Tibial artery (tissue), 4 donors: ENCODE results near the gene MRPS18B.

Source experiments
- DNase-seq, 2 donors: peaks; one replicate each; pipeline ENCODE4 v3.0.0-alpha.2; 2019
- H3K27ac ChIP-seq, 2 donors: fragments of 200-600 bp; sonication (generic) in 1 of 2; 1 replicate in 1 of 2; 2 replicates in 1 of 2; pipeline ENCODE4 v1.5.1; 2018 to 2019; ENCODE audit warnings: mild to moderate bottlenecking in 1 of 2
- H3K27me3 ChIP-seq, 2 donors: fragments of 200-600 bp; sonication (generic) in 1 of 2; one replicate each; pipeline versions ENCODE4 v1.5.1 to v1.6.0; 2016 to 2019
- H3K36me3 ChIP-seq, 3 donors: fragments of 200-600 bp; sonication (generic) in 2 of 3; one replicate each; pipeline ENCODE4 v1.5.1; 2016 to 2019; ENCODE audit warnings: mild to moderate bottlenecking in 2 of 3
- H3K4me1 ChIP-seq, 4 donors: fragments of 200-600 bp; sonication (generic) in 2 of 4; 1 replicate in 3 of 4; 2 replicates in 1 of 4; pipeline ENCODE4 v1.5.1; 2016 to 2019
- H3K4me3 ChIP-seq, 2 donors: fragments of 200-600 bp; sonication (generic) in 1 of 2; 1 replicate in 1 of 2; 2 replicates in 1 of 2; pipeline ENCODE4 v1.5.1; 2018 to 2019; ENCODE audit warnings: mild to moderate bottlenecking in 2 of 2
- H3K9me3 ChIP-seq, 3 donors: fragments of 200-600 bp; sonication (generic) in 1 of 3; one replicate each; pipeline ENCODE4 v1.5.1; 2016 to 2019
- intact Hi-C: fragments of 100-400 bp; cut with DNase I; formaldehyde crosslinking; loops from one replicate; pipeline ENCODE4 v1.15.0; 2023; ENCODE audit warnings: low total_unique reads
- TF ChIP-seq, protein P1 (sequence below), 2 experiments: fragments of 200-600 bp in 1 of 2; fragments of 450-650 bp in 1 of 2; IDR thresholded peaks; one replicate each; pipeline ENCODE4 v1.5.1; 2017 to 2019; ENCODE audit warnings: antibody characterized with exemption in 2 of 2, mild to moderate bottlenecking in 1 of 2, moderate library complexity in 1 of 2

MRPS18B gene

DNA sequence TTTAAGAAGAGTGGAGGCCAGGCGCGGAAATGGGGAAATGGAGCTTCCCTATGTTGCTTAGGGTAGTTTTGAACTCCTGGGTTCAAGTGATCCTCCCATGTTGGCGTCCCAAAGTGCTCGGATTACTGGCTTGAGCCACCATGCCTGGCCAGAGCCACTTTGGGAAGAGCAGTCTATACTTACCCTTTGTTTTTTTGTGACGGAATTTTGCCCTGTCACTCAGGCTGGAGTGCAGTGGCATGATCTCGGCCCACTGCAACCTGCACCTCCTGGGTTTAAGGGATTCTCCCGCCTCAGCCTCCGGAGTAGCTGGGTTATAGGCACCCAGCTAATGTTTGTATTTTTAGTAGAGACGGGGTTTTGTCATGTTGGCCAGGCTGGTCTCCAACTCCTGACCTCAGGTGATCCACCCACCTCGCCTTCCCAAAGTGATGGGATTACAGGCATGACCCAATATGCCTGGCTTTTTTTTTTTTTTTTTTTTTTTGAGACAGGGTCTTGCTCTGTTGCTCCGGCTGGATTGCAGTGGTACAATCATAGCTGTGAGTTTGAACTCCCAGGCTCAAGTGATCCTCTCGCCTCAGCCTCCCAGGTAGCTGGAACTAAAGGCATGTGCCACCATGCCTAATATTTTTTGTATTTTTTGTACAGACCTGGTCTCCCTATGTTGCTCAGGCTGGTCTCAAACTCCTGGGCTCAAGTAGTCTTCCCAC lies 18.6 kb upstream of the MRPS18B start:
- intact Hi-C loops: loop anchor here (5.0 kb wide), 1 partner anchor 52 kb away; no protein-coding TSS in a partner anchor
- peaks cover 38 to 48% (median 41%) of the 10 kb centered on the region in 3 donors for H3K36me3 ChIP-seq

DNA sequence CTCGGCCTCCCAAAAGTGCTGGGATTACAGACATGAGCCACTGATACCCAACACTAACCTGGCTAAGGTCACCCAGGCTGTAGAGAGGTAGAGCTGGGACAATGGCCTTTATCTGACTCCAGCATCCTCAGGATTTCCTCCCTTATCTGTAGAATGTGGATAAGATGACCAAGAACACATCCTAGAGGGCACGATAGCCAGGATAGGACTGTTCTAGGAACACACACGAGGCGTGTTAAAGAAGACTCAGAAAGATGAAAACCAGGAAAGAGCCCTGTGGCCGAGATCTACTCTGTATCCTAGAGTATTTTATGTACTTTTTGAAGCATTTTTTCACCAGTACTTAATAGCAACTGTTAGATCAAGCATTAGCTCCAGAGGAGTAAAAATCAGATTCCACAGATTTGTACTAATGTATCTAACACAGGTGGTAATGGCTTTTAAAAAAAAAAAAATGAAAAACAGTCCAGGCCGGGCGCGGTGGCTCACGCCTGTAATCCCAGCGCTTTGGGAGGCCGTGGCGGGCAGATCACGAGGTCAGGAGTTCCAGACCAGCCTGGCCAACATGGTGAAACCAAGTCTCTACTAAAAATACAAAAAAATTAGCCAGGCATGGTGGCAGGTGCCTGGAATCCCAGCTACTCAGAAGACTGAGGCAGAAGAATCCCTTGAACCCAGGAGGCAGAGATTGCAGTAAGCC lies 17.9 kb upstream of the MRPS18B start:
- TF ChIP-seq, protein P1, sequence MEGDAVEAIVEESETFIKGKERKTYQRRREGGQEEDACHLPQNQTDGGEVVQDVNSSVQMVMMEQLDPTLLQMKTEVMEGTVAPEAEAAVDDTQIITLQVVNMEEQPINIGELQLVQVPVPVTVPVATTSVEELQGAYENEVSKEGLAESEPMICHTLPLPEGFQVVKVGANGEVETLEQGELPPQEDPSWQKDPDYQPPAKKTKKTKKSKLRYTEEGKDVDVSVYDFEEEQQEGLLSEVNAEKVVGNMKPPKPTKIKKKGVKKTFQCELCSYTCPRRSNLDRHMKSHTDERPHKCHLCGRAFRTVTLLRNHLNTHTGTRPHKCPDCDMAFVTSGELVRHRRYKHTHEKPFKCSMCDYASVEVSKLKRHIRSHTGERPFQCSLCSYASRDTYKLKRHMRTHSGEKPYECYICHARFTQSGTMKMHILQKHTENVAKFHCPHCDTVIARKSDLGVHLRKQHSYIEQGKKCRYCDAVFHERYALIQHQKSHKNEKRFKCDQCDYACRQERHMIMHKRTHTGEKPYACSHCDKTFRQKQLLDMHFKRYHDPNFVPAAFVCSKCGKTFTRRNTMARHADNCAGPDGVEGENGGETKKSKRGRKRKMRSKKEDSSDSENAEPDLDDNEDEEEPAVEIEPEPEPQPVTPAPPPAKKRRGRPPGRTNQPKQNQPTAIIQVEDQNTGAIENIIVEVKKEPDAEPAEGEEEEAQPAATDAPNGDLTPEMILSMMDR (IDR thresholded peaks at IDR 0.05): no peak
- Histone ChIP-seq H3K27me3 (no peaks in the 10 kb centered on the region), H3K4me1 (no peaks in the 10 kb centered on the region), H3K4me3 (no peak overlapping the region), H3K36me3 (peaks cover 41 to 48% (median 44%) of the 10 kb centered on the region in 3 donors), H3K27ac (no peak overlapping the region), H3K9me3 (no peaks in the 10 kb centered on the region)
- DNase-seq: no peak
- intact Hi-C loops: loop anchor here (5.0 kb wide), 1 partner anchor 52 kb away; no protein-coding TSS in a partner anchor

More for the DNA sequence above, 18.6 kb upstream of the MRPS18B start:
- no peak for DNase-seq
- H3K4me1 ChIP-seq: no peaks in the 10 kb centered on the region
- no peaks in the 10 kb centered on the region for H3K9me3 ChIP-seq
- no peaks in the 10 kb centered on the region for H3K27me3 ChIP-seq
- TF ChIP-seq, protein P1 (IDR thresholded peaks at IDR 0.05): no peak
- H3K27ac ChIP-seq: no peak overlapping the region
- no peak overlapping the region for H3K4me3 ChIP-seq

DNA sequence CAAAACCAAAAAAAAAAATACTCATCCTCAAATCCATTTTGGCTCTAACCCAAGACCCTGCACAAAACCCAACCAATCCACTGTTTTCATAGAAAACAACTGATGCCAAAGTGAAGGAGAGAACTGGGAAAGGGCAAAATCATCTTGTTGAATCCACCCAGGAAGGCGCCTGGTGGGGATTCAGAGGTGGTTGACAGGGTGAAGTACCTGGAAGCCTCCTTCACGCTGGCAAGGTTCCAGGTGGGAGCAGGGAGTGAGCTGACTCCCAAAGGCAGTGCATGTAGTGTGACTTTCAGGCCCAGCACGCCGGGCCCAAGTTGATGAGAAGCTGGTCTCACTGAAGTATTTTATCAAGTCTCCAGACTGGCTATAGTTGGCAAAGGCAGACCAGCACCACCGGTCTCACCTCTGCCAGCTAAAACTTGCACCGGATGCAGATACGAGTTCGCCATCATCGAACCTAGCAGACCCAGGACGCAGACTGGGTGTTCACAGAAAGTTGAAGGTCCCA lies 17.1 kb upstream of the MRPS18B start:
- Histone ChIP-seq H3K4me1 (no peaks in the 10 kb centered on the region), H3K27me3 (no peaks in the 10 kb centered on the region), H3K27ac (no peak overlapping the region), H3K4me3 (no peak overlapping the region), H3K36me3 (peaks cover 49 to 53% (median 50%) of the 10 kb centered on the region in 3 donors), H3K9me3 (no peaks in the 10 kb centered on the region)
- DNase-seq: no peak
- intact Hi-C loops: no loop called here
- TF ChIP-seq, protein P1 (IDR thresholded peaks at IDR 0.05): no peak

DNA sequence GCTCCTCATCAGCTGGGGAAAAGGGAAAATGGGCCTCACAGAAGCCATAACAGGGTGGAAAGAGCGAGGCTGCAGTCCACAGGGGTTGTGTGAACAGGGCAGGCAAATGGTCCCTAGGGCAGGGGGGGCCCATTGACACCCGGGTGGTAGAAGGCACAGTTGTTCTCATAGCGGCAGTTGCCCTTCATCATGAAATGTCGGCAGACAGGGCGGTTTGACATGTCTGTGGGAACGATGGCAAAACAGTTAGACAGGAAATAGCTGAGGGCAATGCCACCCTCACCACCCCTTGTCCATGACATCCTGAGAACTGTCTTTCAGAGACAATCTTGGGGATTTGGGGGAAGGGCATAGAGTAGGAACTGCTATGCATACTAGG lies 16.2 kb upstream of the MRPS18B start:
- H3K27ac ChIP-seq: no peak overlapping the region
- H3K36me3 ChIP-seq: peaks cover 58 to 62% (median 60%) of the 10 kb centered on the region in 3 donors
- DNase-seq: no peak
- H3K4me3 ChIP-seq: no peak overlapping the region
- no peaks in the 10 kb centered on the region for H3K9me3 ChIP-seq
- no peaks in the 10 kb centered on the region for H3K4me1 ChIP-seq
- H3K27me3 ChIP-seq: no peaks in the 10 kb centered on the region
- TF ChIP-seq, protein P1 (IDR thresholded peaks at IDR 0.05): no peak
- intact Hi-C loops: no loop called here

DNA sequence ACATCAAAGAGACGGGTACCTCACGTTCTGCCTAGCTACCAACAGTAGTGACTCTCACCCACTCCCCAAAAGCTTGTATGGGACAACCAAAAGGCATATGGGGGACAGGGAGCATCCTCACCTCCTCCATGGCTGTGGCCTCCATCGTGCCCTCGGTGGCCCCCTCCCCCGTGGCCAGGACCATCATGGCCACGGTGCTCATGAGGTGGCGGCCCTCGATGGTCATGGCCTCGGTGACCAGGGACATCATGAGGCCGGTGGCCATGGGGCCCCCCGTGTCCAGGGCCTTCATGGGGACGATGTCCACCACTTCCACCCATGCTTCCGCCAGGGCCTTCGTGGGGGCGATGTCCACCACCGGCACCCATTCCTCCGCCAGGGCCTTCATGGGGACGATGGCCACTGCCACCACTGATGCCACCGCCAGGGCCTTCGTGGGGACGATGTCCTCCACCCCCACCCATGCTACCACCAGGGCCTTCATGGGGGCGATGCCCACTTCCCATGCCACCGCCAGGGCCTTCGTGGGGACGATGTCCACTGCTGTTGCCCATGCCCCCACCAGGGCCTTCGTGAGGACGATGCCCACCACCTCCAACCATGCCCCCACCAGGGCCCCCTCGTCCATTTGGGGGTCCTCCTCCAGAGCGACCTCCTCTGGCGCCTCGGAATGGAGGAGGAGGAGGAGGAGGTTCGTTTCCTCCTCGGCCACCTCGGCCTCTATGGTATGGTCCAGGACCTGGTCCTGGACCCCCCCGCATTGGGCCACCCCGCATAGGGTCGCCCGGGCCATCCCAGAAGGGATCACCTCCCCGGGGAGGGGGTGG lies 15.6 kb upstream of the MRPS18B start:
- intact Hi-C loops: no loop called here
- DNase-seq: no peak

More for the DNA sequence above, 15.6 kb upstream of the MRPS18B start:
- H3K4me3 ChIP-seq: no peak overlapping the region
- H3K27ac ChIP-seq: no peak overlapping the region
- peaks cover 64 to 68% (median 66%) of the 10 kb centered on the region in 3 donors for H3K36me3 ChIP-seq
- no peaks in the 10 kb centered on the region for H3K27me3 ChIP-seq
- no peaks in the 10 kb centered on the region for H3K4me1 ChIP-seq
- TF ChIP-seq, protein P1 (IDR thresholded peaks at IDR 0.05): no peak
- H3K9me3 ChIP-seq: no peaks in the 10 kb centered on the region
